HG03354 (cell line): ENCODE results near the gene EFCAB14.
"Not testable (repeated sequence)": the region's sequence is repeated elsewhere in the genome, so short reads cannot be mapped to it uniquely, and the experiment has no call there.

Experiments used
- ATAC-seq: cut with Tn5 transposase; IDR thresholded peaks from one replicate; pipeline ENCODE4 v1.9.1; 2021; ENCODE audit warnings: mild to moderate bottlenecking; ENCODE audit not compliant: unreplicated experiment, poor library complexity, severe bottlenecking

EFCAB14 gene

DNA sequence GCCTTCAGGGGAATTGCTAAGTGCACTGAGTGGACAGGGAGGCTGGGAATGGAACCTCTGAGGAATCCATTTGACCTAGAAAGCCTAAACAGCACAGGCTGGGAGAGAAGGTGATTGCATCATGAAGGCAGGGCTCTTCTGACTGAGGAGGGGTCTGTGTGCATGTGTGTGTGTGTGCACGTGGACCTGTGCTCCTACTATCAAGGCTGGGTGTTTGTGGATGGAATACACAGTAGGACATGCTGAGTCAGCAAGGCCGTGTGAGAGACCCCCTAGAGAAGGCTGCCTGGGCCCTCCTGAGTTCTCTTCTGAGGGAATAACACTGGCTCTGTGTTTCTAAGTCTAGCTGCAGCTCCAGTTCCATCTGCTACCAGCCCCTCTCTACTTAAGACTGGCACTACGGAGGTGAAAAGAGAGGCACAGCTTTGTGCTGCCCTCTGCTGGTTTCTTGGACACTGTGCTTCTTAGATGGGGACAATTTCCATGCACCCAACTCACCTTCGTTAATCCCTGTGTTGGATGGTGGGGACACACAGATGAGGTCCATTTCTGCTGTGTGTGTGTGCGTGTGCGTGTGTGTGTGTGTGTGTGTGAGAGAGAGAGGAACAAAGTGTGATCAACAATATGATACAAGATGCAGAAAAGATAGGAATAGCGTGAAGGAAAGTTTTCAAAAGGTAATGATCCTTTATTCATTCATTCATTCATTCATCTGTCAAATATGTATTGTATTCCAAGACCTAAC, 6.2 kb upstream of the EFCAB14 start:
- peak; percentile 96 for ATAC-seq

DNA sequence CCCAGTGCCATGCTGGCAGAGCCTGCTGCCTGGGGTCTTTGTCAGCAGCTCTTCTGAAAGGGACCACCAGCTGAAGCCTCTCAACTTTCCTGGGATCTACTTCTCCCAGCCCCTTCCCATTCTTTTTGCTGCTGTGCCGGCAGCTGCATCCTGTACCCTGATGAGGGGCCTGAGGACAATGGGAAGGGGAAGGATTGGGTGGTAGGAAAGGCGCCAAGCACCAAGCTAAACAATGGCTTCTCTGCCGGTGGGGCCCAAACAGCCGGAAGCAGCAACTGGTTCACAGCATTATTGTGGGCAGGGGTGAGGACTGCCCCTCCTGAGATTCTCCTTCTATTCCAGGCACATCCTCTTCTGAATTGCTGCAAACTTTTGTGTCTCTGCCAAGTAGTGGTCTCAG, 5.0 kb upstream of the EFCAB14 start:
- ATAC-seq: no peak

DNA sequence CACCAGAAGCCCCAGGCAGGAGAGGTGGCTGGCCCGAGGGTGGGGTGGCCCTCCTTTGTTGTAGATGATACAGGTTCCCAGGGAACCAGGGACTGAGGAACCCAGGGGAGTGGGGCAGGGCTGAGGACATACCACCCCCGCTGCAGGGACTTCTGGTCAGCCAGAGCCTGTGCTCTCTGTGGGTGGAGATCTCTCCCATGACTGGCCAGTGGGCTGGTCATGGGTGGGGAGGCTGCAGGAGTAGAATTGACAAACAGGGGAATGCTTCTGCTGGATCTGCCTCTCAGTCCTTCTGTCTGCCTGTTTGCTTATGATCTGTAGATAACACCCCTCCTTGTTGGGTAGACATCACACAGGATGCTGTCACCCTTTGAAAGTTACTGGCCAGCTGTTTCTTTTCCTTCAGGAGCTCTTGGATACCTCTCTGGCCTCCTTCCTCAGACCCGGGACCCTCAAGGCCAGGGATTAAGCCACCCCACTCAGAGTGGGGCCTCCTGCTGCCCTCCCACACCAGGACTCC, 2.8 kb upstream of the EFCAB14 start:
- no peak for ATAC-seq

DNA sequence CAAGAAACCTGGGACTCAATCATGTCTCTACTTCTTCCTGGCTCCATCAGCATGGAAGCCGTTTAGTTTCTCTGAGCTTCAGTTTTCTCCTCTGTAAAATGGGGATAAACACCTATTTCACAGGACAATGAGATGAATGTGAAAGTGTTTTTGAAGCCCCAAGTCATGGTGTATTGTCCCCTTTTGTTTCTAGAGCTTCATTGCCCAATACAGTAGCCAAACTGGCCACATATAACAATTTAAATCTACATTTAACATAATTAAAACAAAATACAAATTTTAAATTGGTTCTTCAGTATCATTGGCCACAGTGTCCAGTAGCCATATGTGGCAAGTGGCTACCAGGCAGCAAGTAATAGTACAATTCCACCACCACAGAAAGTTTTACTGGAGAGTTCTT, 2.3 kb upstream of the EFCAB14 start:
- ATAC-seq: no peak

DNA sequence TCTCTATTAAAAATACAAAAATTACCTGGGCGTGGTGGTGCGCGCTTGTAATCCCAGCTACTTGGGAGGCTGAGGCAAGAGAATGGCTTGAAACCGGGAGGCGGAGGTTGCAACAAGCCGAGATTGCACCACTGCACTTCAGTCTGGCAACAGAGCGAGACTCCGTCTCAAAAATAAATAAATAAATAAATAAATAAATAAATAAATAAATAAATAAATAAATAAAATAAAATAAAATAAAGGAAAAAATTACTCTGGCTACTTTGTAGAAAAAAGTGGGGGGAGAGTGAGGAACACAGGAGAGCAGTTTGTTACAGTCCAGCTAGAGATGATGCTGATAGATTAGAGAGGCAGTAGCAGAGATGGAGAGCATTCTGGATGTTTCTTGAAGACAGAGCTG, 1.4 kb upstream of the EFCAB14 start:
- not testable (repeated sequence) for ATAC-seq

DNA sequence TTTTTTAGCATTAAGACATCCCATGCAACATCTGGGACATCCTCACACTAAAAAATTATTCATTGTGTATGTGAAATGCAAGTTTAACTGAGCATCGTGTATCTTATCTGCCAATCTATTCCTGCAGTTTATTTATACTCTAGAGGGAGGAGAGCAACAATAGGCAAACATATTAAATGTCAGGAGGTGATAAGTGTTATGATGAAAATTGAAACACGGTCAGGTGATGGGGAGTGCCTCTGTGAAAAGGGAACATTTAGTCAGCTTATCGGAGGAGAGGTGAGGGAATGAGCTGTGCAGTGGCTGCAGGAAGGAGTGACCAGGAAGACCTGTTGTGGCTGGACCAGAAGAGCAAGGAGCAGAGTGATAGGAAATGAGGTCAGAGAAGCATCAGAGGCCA, 775 bp upstream of the EFCAB14 start:
- ATAC-seq: no peak

DNA sequence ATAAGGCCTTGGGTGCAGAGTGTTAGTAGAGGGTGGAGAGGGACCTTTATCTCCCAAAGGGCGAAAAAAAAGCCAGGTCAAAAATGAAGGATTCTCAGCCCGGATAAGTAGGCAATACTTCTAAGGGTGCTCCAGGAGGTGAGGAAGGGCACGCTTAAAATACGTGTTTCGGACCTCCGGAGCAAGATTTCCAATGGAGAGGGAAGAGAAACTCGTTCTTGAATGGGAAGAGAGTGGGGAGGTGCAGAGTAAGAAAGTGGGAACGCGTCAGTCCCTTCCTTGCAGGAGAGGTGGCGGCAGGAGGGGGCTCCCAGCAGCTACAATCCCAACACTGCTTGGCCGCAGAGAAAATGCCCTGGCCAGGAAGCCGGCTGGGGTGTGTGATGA, 581 bp downstream of the EFCAB14 start:
- ATAC-seq: peak; percentile 31

DNA sequence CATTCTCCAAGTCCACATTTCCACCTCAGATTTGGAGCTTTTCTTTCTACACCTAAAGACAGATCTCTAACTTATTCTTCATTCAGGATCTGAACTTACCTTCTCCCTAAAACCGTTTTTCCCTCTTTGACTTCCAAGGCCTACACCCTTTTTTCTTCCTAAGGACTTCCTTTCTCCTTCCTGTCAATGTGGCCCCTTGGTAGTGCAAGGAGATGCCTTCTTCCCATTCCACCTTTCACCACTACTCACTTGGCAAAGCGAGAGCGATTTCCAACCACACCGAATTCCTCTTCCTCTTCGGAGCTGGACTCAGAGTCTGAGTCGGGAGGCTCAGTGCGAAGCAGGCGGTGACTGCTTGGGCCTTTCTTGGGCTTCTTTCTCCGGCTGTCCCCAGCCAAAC, 1.3 kb downstream of the EFCAB14 start:
- no peak for ATAC-seq

DNA sequence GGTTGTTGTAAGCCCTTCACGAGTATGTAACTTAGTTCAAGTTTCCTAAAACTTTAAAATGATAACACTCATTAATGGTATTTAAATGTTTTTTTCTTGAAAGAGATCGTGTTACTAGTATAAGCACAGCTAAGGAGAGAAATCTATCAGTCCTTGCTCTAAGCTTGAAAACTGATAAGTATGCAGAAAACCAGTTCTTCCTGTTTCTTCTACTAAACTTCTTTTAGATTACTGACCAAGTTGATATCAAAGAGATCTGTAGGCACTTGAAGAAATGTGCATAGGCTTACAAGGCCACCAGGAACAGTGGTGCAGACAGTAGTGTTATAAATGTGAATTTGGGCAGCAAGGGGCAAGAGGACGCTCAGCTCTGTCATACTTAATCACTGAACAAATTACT, 3.9 kb downstream of the EFCAB14 start:
- ATAC-seq: no peak

DNA sequence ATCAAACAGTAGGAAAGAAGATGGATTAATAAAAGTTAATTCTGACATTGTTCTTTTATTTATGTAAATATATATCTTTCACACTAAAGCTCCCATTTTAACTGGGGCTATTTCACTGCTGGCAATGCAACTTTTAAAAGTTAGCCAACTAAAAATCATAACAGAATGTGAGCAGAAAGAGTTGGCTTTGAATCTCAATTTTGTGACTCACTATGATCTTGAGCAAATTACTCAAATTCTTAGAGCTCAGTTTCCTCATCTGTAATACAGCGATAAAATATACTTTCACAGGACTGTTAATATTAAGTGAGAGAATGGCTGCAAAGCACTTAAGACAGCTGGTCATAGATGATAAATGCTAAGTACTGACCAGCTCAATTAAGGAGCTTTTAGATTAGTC, 10.8 kb downstream of the EFCAB14 start:
- ATAC-seq: no peak

DNA sequence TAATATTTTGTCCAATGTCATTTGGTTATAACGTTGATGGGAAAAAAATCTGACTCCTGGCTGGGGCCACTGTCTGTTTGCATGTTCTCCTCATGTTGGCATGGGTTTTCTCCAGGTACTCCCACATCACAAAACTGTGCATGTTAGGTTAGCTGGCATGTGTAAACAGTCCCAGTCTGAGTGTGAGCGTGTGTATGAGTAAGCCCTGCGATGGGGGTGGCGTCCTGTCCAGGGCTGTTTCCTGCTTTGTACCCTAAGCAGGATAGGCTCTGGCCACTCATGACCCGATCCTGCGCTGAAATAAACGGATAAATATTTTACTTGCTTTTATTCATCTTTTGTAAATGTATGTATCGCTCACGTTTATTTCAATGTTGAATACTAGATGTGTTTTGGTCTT, 13.5 kb downstream of the EFCAB14 start:
- ATAC-seq: no peak

DNA sequence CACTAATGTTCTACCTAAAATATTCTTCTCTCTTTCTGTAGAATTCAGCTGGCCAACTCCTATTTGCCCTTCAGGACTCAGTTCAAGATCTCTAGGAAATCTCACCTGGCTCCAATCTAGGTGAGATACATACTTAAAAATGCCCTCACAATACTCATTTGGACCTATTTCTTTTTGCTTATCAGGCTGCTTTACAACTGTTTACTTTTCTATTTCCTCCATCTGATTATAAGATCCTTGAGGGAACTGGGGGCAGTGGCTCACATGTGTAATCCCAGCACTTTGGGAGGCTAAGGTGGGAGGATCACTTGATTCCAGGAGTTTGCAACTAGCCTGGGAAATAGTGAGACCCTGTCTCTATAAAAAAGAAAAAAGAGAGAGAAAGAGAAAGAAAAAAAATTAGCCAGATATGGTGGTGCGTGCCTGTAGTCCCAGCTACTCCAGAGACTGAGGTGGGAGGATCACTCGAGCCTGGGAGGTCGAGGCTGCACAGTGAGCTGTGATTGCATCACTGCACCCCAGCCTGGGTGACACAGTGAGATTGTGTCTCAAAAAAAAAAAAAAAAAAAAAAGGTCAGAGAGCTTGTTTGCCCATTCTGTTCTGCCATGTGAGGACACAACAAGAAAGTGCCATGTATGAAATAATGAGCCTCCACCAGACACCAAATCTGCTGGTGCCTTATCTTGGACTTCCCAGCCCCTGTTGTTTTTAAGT, 14.8 kb downstream of the EFCAB14 start:
- no peak for ATAC-seq

DNA sequence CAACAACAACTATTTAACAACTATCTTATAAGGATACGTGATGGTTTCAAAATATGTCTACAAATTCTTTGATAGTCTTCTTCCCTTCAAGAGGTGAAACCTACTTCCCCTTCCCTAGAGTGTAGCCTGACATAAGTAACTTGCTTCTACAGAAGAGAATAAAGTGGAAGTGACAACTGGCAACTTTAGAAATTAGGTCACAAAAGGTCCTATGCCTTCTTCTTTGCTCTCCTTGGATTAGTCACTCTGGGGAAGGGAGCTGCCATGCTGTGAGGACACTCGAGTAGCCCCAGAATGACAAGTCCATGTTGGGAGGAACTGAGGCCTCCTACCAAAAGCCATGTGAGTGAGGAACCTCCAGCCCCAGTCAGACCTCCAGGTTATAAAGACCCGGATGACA, 19.2 kb downstream of the EFCAB14 start:
- no peak for ATAC-seq

DNA sequence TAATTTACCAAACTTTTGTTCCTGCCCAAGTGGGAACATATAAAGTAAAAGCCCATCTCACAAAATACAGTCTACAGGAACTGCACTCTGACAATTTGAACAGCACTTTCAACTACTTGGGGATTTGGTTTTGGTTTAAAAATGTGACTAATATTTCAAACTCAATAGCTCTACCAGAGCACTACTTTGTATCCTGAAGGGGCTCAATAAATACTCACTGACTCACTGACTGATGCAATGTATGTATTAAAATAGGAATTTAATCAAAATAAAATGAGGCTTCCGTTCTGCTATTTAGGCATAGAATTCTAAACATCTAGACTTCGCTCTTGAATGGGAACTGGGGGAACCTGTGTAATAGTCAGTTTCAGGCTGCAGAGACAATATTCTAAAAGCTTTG, 21.9 kb downstream of the EFCAB14 start:
- no peak for ATAC-seq

DNA sequence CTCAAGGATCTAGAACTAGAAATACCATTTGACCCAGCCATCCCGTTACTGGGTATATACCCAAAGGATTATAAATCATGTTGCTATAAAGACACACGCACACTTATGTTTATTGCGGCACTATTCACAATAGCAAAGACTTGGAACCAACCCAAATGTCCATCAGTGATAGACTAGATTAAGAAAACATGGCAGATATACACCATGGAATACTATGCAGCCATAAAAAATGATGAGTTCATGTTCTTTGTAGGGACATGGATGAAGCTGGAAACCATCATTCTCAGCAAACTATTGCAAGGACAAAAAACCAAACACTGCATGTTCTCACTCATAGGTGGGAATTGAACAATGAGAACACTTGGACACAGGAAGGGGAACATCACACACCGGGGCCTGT, 24.2 kb downstream of the EFCAB14 start:
- not testable (repeated sequence) for ATAC-seq

DNA sequence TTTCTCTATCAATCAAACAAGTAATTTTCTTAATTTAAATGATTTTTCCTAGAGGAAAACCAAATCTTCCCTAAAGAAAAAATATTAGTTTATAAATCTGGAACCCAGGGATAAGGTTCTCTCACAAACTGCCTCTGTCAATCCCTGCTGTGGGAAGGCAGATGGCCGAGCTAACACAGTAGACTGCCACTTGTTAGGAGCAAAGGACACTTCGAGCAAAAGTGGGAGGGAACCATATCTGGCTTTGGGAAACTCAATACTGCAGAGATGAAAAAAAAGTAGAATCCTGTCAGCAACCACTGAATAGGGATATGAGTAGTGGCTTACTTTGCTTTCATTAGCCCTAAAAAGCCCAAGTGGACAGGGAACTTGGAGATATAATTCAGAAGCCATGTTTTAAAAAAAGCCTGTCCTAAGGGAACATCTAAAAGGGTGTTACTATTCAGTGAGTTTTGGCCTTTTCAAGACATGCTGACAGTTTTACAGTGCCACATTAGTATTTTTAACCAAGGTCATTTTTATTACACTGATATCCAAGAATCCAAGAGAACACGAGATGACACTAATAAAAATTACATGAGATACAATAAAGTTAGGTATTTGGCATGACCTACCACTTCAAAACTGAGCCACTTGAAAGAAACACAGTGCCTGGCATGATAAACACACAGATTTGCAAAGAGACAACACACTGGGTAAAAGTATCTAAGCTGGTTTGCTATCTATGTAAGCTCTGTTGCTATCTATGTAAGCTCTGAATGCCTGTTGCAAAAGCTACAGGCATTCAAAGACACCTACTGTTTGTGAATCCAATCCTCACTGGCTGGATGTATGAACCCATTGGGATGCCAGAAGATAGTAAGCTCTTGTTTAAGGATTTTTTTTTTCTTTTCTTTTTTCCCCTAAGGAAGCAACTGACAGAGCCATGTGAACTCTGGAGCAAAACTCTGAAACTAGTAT, 25.8 kb downstream of the EFCAB14 start:
- ATAC-seq: no peak

DNA sequence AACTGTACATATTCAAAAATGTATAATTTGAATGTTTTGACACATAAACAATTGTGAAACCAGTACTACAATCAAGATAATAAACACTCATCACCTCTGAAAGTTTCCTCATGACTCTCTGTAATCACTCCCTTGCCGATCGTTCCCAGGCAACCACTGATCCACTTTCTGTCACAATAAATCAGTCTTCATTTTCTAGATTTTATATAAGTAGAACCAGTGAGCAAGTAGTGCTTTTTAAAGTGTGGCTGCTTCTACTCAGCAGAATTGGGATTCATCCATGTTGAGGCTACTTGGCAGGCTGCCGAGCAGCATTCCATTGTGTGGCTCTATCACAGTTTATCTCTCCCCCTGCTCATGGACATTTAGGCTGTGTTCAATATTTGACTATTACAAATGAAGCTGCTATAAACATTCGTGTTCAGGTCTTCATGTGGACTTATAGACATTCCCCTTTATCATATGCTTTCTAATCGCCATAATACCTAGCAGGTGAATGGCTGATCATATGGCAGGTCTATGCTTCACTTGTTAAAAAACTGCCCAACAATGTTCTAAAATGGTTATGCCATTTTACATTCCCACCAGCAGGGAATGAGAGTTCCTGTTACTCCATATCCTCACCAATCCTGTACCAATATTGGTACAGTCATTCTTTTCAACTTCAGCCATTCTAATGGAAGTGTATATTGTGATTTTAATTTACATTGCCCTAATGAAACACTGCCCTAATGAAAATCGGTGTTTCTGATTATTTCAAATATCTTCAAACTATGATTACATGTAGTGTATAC, 26.7 kb downstream of the EFCAB14 start:
- ATAC-seq: no peak

DNA sequence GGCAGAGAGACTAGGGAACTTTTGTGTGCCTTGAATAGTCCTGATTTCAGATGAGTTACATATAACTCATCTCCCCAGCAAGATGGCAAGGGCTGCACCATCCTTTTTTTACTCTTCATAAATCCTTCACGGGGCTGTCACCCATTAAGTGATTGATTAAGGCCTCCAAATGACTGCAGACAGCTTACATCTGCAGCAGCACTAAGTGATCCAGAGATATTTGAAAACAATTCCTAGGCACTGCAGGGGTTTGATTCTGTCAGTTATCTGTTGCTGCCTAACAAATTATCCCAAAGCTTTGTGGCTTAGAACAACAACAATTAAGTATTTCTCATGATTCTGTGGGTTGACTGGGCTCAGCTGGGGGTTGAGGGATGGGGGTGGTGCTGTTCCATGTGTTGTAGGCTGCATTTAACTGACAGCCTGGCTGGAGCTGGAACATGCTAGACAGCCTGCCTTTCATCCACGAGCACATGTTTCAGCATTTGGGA, 27.9 kb downstream of the EFCAB14 start:
- ATAC-seq: no peak

DNA sequence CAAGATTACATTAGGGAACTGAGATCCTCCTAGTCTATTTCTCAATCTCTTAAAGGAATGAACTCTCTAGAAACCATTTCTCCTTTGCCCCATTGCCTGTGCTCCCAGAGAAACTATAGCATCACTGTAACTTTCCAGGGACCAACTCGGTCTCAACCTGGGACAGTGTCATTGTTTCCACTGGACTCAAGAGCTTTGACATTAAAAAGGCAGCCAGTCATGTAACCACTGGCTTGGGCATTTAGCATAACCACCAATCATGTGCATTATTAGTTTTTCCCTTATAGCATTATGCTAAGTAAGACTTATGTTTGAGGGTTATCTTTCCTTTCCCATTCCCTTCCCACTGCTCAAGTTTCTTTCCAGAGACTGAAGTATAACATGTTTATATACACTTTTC, 29.0 kb downstream of the EFCAB14 start:
- no peak for ATAC-seq
